ENCODE measurements around the gene GSKIP. TPM values are rescaled to one million over a fixed set of nuclear protein-coding genes. Genes with fewer than 3 reads are reported as not detected.

GSKIP gene
- total and polyA plus RNA-seq, 2 donors from 2014 or later: 13.1 to 30.5 TPM

DNA sequence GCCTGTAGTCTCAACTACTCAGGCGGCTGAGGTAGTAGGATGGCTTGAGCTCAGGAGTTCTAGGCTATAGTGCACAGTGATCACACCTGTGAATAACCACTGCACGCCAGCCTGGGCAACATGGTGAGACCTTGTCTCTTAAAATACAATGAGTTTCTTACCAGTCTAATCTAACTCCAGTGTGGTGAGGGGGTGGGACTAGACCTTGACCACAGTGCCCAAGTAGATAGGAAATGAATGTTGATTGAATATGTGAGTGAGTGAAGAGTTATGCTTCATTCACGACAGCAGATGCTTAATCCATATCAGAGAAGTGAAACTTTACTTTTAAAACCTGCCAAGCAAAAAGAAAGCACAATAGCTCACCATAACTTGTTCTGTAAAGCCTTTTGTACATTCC, 17.4 kb downstream of the GSKIP start:
- no peak for FAIRE-seq
- no peak for TF ChIP-seq CTCF (IDR thresholded peaks at IDR 0.05; ENCODE audit: borderline replicate concordance, extremely low read depth, insufficient read depth)
- Histone ChIP-seq H3K36me3 (ENCODE audit: control insufficient read depth in 2 of 3, insufficient read depth in 3 of 3, low read length in 3 of 3) (peaks cover 0 to 7% (median 4%) of the 10 kb centered on the region in 3 donors), H3K27me3 (ENCODE audit: control insufficient read depth, insufficient read depth, low read length) (no peaks in the 10 kb centered on the region), H3K4me1 (ENCODE audit: control insufficient read depth in 2 of 3, insufficient read depth in 2 of 3, low read depth in 1 of 3, low read length in 3 of 3) (no peaks in the 10 kb centered on the region), H3K4me3 (ENCODE audit: low read length in 3 of 3) (no peak overlapping the region), H3K27ac (ENCODE audit: low read depth in 2 of 2, low read length in 2 of 2) (no peak overlapping the region), H3K9me3 (ENCODE audit: control insufficient read depth in 2 of 3, insufficient read depth in 1 of 3, low read length in 3 of 3) (no peaks in the 10 kb centered on the region), H3K9ac (ENCODE audit: low read length in 3 of 3) (no peak overlapping the region)
- intact Hi-C loops (cut with DNase I): no loop called here
- DNase-seq: no peak

DNA sequence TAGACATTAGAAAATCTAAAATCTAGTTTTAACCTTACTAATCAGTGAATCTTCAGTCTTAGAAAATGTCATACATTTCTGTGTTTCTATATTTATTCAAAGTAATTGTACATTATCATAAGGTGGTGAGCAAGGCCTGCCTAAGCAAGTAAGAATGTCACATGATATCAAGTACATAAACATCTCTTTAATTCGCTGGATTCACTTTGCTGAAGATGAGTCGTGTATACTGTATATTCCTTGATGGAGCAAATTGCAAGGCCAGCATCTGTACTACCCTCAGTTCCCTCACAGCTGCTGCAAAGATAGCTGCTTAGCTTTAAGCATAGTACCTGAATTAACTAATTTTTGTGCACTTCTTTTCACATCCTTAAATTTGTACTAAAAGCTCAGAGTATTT, 20.1 kb downstream of the GSKIP start:
- intact Hi-C loops (cut with DNase I): no loop called here
- Histone ChIP-seq H3K27me3 (ENCODE audit: control insufficient read depth, insufficient read depth, low read length) (no peaks in the 10 kb centered on the region), H3K9ac (ENCODE audit: low read length in 3 of 3) (no peak overlapping the region), H3K36me3 (ENCODE audit: control insufficient read depth in 2 of 3, insufficient read depth in 3 of 3, low read length in 3 of 3) (peaks cover 0 to 7% (median 5%) of the 10 kb centered on the region in 3 donors), H3K4me1 (ENCODE audit: control insufficient read depth in 2 of 3, insufficient read depth in 2 of 3, low read depth in 1 of 3, low read length in 3 of 3) (no peaks in the 10 kb centered on the region), H3K4me3 (ENCODE audit: low read length in 3 of 3) (no peak overlapping the region), H3K27ac (ENCODE audit: low read depth in 2 of 2, low read length in 2 of 2) (no peak overlapping the region), H3K9me3 (ENCODE audit: control insufficient read depth in 2 of 3, insufficient read depth in 1 of 3, low read length in 3 of 3) (no peaks in the 10 kb centered on the region)
- DNase-seq (no peak), FAIRE-seq (no peak)
- TF ChIP-seq CTCF (IDR thresholded peaks at IDR 0.05; ENCODE audit: borderline replicate concordance, extremely low read depth, insufficient read depth): no peak

DNA sequence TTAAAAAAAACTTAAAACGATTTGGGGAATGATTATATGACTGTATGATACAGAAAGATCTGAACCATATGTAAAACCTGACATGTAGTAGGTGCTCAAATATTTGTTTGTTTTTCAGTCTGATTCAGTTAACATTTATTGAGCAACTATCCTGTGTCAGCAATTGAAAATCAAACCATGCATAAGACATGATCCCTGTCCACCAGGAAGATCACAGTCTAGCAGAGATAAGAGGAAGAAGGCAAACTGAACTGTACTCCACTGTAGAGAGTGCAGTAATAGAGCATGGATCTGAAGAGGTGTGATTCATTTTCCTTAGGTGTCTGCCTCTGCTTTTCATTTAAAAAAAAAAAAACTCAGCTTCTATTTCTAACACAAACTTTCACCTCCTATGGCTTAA, 20.7 kb downstream of the GSKIP start:
- Histone ChIP-seq H3K4me1 (ENCODE audit: control insufficient read depth in 2 of 3, insufficient read depth in 2 of 3, low read depth in 1 of 3, low read length in 3 of 3) (no peaks in the 10 kb centered on the region), H3K36me3 (ENCODE audit: control insufficient read depth in 2 of 3, insufficient read depth in 3 of 3, low read length in 3 of 3) (peaks cover 0 to 7% (median 5%) of the 10 kb centered on the region in 3 donors), H3K27ac (ENCODE audit: low read depth in 2 of 2, low read length in 2 of 2) (no peak overlapping the region), H3K9me3 (ENCODE audit: control insufficient read depth in 2 of 3, insufficient read depth in 1 of 3, low read length in 3 of 3) (no peaks in the 10 kb centered on the region), H3K4me3 (ENCODE audit: low read length in 3 of 3) (no peak overlapping the region), H3K27me3 (ENCODE audit: control insufficient read depth, insufficient read depth, low read length) (no peaks in the 10 kb centered on the region), H3K9ac (ENCODE audit: low read length in 3 of 3) (no peak overlapping the region)
- TF ChIP-seq CTCF (IDR thresholded peaks at IDR 0.05; ENCODE audit: borderline replicate concordance, extremely low read depth, insufficient read depth): no peak
- no peak for DNase-seq
- intact Hi-C loops (cut with DNase I): no loop called here
- no peak for FAIRE-seq

GRCh38 chr14:96384740-96385139, 21.4 kb downstream of the GSKIP start:
- DNase-seq: no peak
- no peak for TF ChIP-seq CTCF (IDR thresholded peaks at IDR 0.05; ENCODE audit: borderline replicate concordance, extremely low read depth, insufficient read depth)
- Histone ChIP-seq H3K27me3 (ENCODE audit: control insufficient read depth, insufficient read depth, low read length) (no peaks in the 10 kb centered on the region), H3K27ac (ENCODE audit: low read depth in 2 of 2, low read length in 2 of 2) (no peak overlapping the region), H3K4me1 (ENCODE audit: control insufficient read depth in 2 of 3, insufficient read depth in 2 of 3, low read depth in 1 of 3, low read length in 3 of 3) (no peaks in the 10 kb centered on the region), H3K4me3 (ENCODE audit: low read length in 3 of 3) (no peak overlapping the region), H3K36me3 (ENCODE audit: control insufficient read depth in 2 of 3, insufficient read depth in 3 of 3, low read length in 3 of 3) (peaks cover 0 to 7% (median 5%) of the 10 kb centered on the region in 3 donors), H3K9me3 (ENCODE audit: control insufficient read depth in 2 of 3, insufficient read depth in 1 of 3, low read length in 3 of 3) (no peaks in the 10 kb centered on the region), H3K9ac (ENCODE audit: low read length in 3 of 3) (no peak overlapping the region)
- intact Hi-C loops (cut with DNase I): no loop called here
- FAIRE-seq: peak; percentile 93
